ENCODE data around the gene MPHOSPH10. TPM values are rescaled to one million over a fixed set of nuclear protein-coding genes. Genes with fewer than 3 reads are reported as not detected.
A peak's percentile ranks its signal among the peaks of the same experiment; 100 is the strongest.
"Not testable (repeated sequence)": the region's sequence is repeated elsewhere in the genome, so short reads cannot be mapped to it uniquely, and the experiment has no call there.

The MPHOSPH10 gene
- total RNA-seq, 4 donors from 2014 or later = 16.7 to 34.0 (median 24.7) TPM

GRCh38 chr2:71129902-71130151 is 607 bp upstream of the MPHOSPH10 start:
- no peaks in the 10 kb centered on the region for H3K27me3 ChIP-seq
- no peak for DNase-seq (ENCODE audit: low spot score in 2 of 2)
- H3K4me1 ChIP-seq = peaks cover 44% of the 10 kb centered on the region
- H3K27ac ChIP-seq = peak overlapping the region; percentile 98
- no peak for TF ChIP-seq CTCF (IDR thresholded peaks at IDR 0.05)
- TF ChIP-seq POLR2AphosphoS5 (IDR thresholded peaks at IDR 0.05) = peak in 2 of 3 donors; percentile 31 to 41
- no peak for TF ChIP-seq EP300 (IDR thresholded peaks at IDR 0.05)
- no peak for TF ChIP-seq POLR2A (IDR thresholded peaks at IDR 0.05)
- H3K36me3 ChIP-seq = peaks cover 13% of the 10 kb centered on the region
- peak overlapping the region; percentile 86 for H3K4me3 ChIP-seq
- H3K9me3 ChIP-seq = no peaks in the 10 kb centered on the region
- 0% methylated on average over 12 of the region's 17 CpGs for WGBS

- H3K4me3 ChIP-seq = peak overlapping the region; percentile 86
- H3K36me3 ChIP-seq = peaks cover 24% of the 10 kb centered on the region
- H3K27ac ChIP-seq = peak overlapping the region; percentile 98
- TF ChIP-seq POLR2A (IDR thresholded peaks at IDR 0.05) = no peak
- TF ChIP-seq CTCF (IDR thresholded peaks at IDR 0.05) = no peak
- no peak for TF ChIP-seq EP300 (IDR thresholded peaks at IDR 0.05)
- TF ChIP-seq POLR2AphosphoS5 (IDR thresholded peaks at IDR 0.05) = no peak
- DNase-seq (ENCODE audit: low spot score in 2 of 2) = no peak
- peaks cover 44% of the 10 kb centered on the region for H3K4me1 ChIP-seq
- 0% methylated on average over 4 of the region's 4 CpGs for WGBS
- H3K27me3 ChIP-seq = no peaks in the 10 kb centered on the region
- no peaks in the 10 kb centered on the region for H3K9me3 ChIP-seq
These were observed 441 bp downstream of the MPHOSPH10 start for GRCh38 chr2:71130905-71131244.

- DNase-seq (ENCODE audit: low spot score in 2 of 2); H3K27me3 ChIP-seq; H3K9me3 ChIP-seq: not testable (repeated sequence)
- WGBS = 59% methylated on average over 7 of the region's 7 CpGs
- peak overlapping the region; percentile 86 for H3K4me3 ChIP-seq
- H3K4me1 ChIP-seq = peaks cover 43% of the 10 kb centered on the region
- peak overlapping the region; percentile 98 for H3K27ac ChIP-seq
- peaks cover 31% of the 10 kb centered on the region for H3K36me3 ChIP-seq
These were observed 1.1 kb downstream of the MPHOSPH10 start for GRCh38 chr2:71131387-71132166.

GRCh38 chr2:71133603-71134002 is 3.2 kb downstream of the MPHOSPH10 start:
- no peaks in the 10 kb centered on the region for H3K9me3 ChIP-seq
- no peak for DNase-seq (ENCODE audit: low spot score in 2 of 2)
- H3K27ac ChIP-seq = no peak overlapping the region
- peaks cover 26% of the 10 kb centered on the region for H3K4me1 ChIP-seq
- H3K4me3 ChIP-seq = no peak overlapping the region
- peaks cover 47% of the 10 kb centered on the region for H3K36me3 ChIP-seq
- no peak for TF ChIP-seq POLR2AphosphoS5 (IDR thresholded peaks at IDR 0.05)
- no peak for TF ChIP-seq CTCF (IDR thresholded peaks at IDR 0.05)
- TF ChIP-seq POLR2A (IDR thresholded peaks at IDR 0.05) = no peak
- TF ChIP-seq EP300 (IDR thresholded peaks at IDR 0.05) = no peak
- no peaks in the 10 kb centered on the region for H3K27me3 ChIP-seq

- H3K4me1 ChIP-seq = peaks cover 18% of the 10 kb centered on the region
- no peak overlapping the region for H3K27ac ChIP-seq
- peaks cover 72% of the 10 kb centered on the region for H3K36me3 ChIP-seq
- H3K4me3 ChIP-seq = no peak overlapping the region
- WGBS = 81% methylated on average over 3 of the region's 3 CpGs
- no peaks in the 10 kb centered on the region for H3K9me3 ChIP-seq
- no peak for TF ChIP-seq POLR2A (IDR thresholded peaks at IDR 0.05)
- no peak for TF ChIP-seq CTCF (IDR thresholded peaks at IDR 0.05)
- TF ChIP-seq POLR2AphosphoS5 (IDR thresholded peaks at IDR 0.05) = no peak
- no peak for TF ChIP-seq EP300 (IDR thresholded peaks at IDR 0.05)
- no peaks in the 10 kb centered on the region for H3K27me3 ChIP-seq
- no peak for DNase-seq (ENCODE audit: low spot score in 2 of 2)
These were observed 5.7 kb downstream of the MPHOSPH10 start for GRCh38 chr2:71136174-71136573.

- DNase-seq (ENCODE audit: low spot score in 2 of 2) = no peak
- TF ChIP-seq EP300 (IDR thresholded peaks at IDR 0.05) (no peak), POLR2AphosphoS5 (IDR thresholded peaks at IDR 0.05) (no peak), POLR2A (IDR thresholded peaks at IDR 0.05) (no peak), CTCF (IDR thresholded peaks at IDR 0.05) (no peak)
- Histone ChIP-seq H3K4me3 (no peak overlapping the region), H3K27ac (no peak overlapping the region), H3K36me3 (peaks cover 97% of the 10 kb centered on the region), H3K27me3 (no peaks in the 10 kb centered on the region), H3K4me1 (no peaks in the 10 kb centered on the region), H3K9me3 (no peaks in the 10 kb centered on the region)
- 94% methylated on average over 3 of the region's 3 CpGs for WGBS
These were observed 13.3 kb downstream of the MPHOSPH10 start for GRCh38 chr2:71143782-71144181.
